ENCODE results near the gene MRPL40.
"Not testable (repeated sequence)": the region's sequence is repeated elsewhere in the genome, so short reads cannot be mapped to it uniquely, and the experiment has no call there.

MRPL40 gene

DNA sequence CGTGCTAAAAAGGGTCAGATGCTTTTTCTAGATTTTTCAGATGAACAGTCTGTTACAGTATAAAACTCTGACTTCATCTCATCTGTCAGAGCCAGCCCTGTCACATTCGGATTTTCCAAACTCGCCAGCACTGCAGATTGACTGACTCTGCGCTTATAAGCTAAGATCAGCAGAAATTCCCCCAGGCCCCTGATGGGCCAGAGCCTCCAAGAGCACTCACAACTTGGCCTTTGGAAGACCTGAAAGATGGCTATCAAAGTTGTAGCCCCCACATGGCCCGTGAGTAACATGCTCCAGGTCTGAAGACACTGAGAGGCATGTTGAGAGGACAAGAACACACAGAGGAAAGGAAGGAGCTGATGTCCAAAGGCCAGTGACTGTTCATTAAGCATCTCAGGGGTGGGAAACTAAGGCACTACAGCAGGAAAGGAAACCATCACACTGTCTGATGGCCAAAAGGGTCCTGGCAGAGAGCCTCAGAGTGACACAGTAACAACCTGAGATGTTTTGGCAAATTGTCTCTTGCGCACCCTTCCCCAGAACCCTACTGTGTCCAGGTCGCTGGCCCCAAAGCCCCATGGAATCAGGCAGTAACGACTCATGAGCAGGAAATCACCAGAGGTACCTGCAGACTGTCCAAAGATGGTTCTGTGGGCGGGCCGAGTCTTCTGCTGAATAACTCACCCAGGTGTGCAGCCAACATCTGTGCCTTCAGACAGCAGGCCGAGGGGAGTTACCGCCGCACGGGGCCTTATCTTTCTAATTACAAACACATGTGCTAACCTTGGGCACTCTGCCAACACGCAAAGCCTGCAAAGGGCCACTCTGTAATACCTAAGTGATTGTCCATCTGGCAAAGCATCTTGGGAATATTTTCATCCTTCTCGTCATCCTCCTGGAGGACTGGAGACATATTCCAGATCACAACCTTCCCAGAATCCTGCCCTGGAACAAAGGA lies 24.4 kb upstream of the MRPL40 start:
- no peak for DNase-seq

DNA sequence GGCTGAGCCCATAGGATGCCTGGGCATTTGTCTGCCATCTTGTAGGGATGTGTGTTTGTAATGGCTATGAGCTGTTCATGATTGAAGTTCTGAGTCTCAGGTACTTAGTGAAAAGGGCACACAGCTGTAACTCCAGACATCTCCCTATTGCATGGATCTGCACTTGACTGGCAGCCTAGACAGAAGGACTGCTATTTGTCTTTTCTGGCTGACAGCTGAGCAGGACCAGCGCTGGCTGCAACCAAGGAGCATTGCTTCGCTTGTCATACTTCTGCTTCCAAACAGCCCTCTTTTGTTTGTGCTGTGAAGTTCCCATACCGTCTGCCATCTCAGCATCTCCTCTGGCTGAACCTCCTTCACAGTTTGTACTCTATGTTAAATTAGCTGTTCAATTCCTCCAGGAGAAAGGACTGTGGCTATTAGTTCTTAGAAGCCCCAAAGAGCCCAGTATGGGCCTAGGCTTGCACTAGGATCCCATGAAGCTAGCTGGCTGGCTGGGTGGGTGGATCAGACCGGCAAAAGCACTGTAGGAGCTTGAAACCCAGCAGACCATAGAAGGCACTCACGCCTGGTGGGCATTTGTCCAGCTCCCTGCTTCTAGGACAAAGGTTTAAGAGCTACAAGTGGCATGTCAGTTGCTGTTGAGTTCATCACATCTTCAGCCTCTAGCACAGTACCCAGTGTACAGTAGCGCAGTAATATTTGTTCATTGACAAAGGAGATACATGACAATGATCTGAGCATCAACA lies 21.2 kb upstream of the MRPL40 start:
- no peak for DNase-seq

DNA sequence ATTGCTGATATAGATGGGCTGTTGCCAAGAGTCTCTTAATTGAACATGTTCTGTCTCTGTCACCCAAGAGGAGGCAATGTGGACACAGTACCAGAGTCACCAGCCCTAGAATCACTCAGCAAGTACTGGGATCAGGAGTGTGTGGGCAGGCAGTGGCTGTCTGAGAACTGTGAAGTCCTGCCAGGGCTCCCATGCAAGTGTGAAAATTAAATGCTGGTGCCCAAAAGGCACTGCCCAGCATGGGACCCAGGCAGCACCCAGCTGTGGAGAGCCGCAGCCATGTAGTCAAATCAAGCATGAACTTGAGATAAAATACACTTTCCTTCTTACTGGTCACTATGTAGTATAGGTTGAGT lies 20.7 kb upstream of the MRPL40 start:
- DNase-seq, result no peak

DNA sequence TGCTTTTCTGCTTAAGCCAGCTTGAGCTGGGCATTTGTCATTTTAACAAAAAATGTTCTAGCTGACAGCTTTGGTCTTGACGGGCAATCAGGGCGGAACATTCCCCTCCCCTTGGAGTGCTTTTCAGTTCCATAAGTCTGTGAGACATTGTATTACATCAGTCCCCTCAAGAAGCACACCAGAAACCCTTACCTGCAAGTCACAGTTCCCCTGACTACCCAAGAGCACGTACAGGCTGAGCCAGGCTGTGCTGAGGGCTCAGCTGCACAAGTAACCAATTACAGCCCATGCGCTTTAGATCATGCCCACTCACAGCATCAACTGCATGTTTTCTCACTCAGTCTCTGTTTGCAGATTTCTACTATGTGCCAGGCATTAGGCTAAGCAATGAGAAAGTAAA lies 19.9 kb upstream of the MRPL40 start:
- no peak for DNase-seq

DNA sequence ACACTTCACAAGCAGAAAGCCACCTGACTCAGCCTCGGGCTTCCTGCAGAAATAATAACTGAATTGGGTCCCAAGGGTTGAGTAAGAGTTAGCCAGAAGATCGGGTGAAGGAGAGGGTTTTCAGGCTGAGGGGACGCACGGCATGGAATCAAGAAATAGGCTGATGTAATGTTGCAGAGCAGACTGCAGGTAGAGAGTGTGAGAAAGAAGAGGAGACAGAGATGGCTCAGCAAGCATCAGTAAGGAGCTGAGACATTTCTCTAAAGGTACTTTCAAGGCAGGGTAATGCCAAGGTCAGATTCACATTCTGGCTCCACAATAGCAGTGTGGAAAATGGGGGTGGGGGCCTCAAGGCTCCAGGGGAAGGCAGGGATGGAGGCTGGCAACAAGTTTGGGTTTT lies 19.4 kb upstream of the MRPL40 start:
- DNase-seq, result no peak

DNA sequence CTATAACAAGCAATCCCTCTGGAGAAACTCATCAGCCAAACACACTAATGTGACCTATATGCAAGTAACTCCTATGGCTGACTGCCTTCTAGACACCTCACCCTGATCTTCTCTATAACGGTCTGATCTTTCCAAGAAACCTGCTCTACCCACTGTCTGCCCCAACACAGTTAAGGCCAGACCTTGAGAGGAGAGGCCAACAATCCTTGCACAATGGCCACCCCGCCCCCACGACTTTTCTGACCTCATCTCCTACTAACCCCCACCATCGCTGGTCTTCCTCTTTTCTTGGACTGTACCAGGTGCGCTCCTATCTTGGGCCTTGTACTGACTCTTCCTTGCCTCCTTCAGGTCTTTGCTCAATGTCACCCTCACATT lies 13.3 kb upstream of the MRPL40 start:
- DNase-seq, result no peak

DNA sequence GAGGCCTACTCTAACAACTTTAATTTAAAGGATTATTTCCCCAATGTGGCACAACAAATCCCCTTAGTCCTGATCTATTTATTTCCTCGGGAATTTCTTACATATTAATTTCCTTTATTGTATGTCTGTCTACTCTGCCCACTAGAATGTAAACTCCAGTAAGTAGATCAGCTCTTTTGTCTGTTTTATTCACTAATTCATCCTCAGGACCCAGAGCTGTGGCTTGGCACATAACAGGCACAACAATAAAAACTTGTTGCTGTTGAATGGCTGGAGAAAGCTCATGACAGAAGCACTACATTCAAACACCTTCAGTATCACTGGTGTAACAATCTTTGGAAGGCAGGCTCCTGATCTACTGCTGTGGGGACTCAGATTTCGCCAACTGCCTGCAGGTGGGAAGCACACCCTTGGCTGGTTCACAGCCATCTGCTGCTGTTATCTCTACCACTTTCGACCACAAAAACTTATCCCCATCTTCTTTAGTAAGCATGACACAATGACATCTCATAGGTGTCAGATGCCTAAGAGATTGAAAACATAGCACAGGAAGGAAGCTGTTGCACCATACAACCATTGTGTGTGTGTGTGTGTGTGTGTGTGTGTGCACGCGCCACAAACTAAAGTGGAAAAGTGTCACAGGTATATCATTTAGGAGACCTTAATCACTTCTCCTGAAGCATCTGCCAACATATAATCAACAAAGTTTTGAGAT lies 12.7 kb upstream of the MRPL40 start:
- DNase-seq, result no peak

DNA sequence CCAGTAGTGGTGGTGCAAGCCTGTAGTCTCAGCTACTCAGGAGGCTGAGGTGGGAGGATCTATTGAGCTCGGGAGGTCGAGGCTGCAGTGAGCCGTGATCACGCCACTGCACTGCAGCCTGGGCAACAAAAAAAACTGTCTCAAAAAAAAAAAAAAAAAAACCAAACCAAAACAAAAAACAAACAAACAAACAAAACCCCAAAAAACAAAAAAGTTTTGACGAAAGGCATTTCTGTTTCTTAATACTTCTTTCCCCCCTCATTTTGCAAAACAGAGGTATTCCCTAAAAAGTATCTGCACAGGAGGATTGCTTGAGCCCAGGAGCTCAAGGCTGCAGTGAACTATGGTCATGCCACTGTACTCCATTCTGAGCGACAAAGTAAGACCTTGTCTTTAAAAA lies 12.0 kb upstream of the MRPL40 start:
- no peak for DNase-seq

DNA sequence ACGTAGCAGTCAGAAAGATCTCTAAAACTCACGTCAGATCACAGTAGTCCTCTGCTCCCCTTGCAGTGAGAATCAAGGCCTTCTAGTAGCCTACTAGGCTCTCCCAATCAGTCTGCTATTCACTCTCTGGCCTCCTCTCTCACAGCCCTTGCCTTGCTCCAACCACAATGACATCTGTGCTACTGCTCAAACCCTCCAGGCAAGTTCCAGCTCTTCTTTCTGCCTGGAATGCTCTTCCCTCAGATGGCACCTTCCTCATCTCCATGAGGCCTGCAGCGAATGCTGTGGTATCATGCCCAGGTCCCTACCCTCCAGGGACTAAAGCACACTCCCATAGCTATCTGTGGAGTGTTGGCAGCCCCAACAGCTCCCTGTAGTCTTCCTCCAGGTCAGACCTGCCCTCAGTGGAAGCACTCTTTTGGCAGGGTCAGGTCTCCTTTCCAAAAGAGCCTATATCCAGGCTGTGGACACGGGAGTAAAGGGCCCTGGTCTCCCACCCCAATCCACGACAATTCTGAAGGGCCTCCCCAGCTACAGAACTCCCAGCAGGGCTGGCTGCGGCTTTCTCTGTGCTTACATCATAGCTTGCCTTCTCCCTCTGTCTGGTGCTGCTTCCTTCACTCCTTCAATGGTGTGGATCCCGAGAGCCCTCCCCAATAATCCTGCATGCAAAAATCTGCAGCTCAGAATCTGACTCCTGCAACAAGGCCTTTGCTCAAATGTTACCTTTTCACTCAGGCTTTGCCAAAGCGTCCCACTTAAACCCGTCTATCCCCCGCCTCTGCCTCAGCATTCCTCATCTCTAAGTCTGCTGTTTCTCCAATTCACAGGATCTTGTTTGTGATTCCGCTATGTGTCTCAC lies 9.7 kb upstream of the MRPL40 start:
- DNase-seq, result no peak

DNA sequence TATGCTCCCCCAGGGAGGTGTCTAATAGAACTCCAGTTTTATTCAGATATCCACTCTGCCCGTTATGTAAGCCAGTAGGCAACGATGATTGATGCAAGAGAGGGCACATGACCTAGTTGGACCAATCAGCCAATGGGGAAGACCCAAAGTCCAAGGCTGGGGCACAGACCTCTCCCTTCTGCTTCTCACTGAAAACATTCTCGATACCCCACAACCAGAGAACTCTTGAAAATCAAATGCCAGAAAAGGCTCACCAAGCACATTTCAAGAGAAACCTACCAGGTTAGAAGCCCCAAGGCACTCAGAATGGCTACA lies 8.2 kb upstream of the MRPL40 start:
- no peak for DNase-seq

DNA sequence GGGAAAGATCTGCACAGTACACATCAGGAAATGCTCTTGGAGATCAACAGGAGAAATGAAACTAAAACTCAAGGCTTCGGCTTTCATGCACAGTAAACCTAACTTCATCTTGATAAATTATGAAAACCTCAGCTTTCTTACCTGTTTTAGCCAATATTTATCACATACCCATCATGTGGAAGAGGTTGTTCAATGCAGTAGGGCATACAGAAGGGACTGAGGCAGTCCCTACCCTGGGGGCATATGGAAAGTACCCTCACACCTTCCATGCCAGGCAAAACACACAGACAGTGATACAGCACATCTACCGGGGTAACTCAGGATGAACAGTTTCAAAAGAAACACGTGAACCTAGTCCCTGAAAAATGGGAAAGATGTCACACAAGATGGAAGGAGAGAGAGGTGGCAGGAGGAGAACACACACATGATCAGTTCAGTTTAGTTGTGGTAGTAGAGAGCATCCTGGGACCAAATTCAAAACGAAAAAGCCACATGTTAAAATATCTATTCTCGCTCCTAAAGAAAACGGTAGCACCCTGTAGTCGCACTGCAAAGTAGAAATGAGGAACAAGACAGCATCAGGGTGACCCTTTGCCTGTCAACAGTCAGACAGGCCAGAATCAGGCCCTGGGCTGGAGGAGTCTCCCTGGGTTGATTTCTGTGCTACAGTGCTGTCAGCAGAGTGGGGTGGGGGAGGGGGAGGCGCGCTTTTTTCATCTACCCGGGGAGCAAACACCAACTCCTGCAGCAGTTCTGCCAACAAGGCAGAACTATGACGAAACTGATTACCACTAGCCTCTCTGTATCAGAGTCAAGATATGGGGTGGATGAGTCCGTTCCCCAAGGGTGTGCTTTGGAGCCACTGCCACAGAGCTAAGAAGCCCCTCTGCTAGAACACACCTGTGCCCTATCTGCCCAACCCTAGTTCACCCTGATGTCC lies 2.1 kb upstream of the MRPL40 start:
- no peak for DNase-seq

DNA sequence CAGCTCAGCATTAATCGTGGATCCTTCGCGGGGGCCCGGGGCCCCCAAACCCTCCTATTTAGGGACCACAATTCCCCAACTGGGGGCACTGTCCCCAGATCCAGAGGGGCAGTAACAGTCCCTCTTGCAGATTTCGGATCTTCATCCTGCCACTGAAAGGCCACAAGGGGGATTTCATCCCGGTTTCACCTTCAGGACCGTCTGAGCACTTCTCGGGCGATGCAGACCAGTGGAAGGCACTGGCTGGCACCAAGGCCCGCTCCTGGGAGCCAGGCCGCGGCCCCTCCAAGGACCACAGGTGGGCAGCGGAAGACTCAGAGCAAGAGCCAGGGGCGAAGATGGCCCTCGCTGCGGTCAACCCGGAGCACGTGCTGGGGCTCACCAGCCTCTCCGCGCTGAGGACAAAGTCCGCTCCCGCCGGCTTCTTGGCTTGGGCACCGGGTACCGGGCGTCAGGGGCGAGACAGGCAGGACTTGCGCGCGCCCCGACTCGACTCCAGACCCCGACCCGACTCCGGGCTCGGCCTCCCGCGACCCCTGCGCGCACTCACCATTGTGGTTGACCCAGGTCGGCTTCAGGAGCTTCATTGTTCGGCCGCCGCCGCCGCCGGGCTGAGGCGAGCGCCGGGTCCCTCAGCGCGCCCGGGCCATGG lies 1.3 kb upstream of the MRPL40 start:
- DNase-seq, result peak; percentile 55

DNA sequence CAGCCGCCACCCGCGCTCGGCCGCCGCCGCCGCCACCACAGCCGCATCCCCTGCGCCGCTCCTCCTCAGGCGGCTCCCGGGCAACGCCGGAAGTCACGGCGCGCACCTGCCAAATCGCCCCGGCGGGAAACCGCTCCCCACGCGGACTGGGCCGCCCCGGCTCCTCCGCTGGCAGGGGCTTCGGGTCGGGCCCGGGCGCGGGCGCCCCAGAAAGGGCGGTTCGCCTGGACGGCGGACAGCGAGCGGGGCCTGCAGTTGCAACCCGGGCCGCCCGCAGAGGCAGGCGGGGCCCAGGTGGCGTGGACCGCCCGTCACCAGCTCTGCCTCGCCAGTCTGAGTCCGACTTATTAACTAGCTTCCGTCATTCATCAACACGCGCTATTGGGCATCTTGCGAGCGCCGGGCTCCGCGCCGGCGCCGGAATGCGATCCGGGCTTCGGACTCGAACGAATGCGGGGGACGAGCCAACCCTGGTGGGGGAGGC lies 654 bp upstream of the MRPL40 start, which contains the start of gene HIRA:
Gene HIRA, minus strand, starts transcription at position 85 of the 484 bp plus-strand sequence. CDS start 257 bp downstream, outside the sequence.
- DNase-seq, result peak; percentile 91

DNA sequence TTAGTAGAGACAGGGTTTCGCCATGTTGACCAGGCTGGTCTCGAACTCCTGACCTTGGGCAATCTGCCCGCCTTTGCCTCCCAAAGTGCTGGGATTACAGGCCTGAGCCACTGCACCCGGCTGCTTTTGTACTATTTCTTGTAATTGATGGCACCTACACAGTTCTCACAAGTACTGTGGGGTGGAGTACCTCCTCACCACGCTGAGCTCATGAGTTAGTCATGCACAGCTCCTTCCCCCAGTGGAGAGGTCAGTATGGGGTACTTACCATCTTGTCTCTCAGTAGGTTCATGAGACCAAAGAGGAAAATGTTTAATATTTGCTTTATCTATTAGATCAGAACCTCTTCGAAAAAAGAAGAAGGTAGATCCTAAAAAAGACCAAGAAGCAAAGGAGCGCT lies 2.1 kb downstream of the MRPL40 start:
- no peak for DNase-seq

DNA sequence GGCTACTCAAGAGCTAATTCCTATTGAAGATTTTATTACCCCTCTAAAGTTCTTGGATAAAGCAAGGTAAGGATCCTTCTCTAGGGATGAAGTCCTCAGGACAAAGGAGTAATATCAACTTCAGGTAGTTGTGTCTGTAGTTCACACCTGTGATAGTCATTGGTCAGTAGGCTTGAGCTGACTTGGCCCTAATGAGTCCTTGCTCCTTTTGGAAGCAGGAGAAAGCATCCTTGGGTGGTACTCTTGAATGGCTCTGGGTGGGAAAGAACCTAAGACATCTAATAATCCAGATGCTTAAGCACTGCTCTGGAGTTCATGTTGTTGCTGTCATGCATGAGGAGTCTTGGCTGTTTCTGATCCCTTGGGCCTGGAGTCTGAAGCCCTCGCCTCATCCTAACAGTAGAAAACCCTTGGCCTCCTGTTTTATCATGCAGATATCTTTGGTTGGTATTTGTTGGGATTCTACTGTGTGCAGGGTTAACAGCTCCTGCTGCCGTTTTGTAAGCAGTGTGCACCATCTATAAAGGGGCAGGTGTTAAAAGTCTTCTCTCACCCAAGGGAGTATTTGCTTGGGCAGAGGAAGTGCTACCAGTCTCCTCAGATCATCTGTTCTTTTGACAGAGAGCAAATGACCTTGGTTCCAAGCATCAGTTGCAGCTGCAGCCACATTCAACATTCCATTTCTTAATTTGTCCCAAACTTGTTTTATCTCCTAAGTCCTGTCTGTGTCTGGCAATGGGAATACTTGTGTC lies 2.7 kb downstream of the MRPL40 start:
- no peak for DNase-seq

DNA sequence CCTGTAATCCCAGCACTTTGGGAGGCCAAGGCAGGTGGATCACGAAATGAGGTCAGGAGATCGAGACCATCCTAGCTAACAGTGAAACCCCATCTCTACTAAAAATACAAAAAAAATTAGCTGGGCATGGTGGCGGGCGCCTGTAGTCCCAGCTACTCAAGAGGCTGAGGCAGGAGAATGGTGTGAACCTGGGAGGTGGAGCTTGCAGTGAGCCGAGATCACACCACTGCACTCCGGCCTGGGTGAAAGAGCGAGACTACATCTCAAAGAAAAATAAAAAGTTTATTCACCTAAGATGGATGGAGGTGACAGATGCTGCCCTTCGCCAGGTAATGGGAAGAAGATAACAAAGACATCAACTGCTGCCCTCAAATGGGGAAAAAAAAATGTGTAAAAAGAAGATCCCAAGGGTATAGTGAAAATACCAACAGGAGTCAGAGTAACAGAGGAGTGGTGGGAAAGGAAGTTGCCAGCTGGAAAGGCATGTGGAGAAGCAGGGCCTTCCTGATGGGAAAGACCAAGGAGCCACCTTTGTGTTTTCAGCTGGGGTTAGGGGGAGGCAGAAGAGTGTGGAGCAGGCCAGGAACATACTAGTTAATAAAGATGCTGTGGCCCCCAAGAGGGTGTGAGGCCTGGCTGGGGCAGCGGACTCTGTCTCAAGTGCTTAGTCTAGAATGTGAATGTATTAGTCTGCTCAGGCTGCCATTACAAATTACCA lies 4.3 kb downstream of the MRPL40 start:
- DNase-seq, result not testable (repeated sequence)

DNA sequence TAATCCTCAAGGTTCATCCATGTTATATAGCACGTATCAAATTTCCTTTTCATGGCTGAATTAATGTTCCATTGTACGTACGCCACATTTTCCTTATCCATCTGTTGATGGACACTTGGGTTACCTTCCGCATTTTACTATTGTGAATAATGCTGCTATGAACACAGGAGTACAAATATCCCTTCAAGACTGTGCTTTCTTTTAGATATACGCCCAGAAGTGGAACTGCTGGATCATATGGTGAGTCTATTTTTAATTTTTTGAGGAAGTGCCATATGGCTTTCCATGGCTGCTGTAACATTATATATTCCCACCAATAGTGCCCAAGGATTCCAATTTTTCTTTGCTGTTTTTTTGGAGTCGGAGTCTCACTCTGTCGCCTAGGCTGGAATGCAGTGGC lies 6.0 kb downstream of the MRPL40 start:
- no peak for DNase-seq

DNA sequence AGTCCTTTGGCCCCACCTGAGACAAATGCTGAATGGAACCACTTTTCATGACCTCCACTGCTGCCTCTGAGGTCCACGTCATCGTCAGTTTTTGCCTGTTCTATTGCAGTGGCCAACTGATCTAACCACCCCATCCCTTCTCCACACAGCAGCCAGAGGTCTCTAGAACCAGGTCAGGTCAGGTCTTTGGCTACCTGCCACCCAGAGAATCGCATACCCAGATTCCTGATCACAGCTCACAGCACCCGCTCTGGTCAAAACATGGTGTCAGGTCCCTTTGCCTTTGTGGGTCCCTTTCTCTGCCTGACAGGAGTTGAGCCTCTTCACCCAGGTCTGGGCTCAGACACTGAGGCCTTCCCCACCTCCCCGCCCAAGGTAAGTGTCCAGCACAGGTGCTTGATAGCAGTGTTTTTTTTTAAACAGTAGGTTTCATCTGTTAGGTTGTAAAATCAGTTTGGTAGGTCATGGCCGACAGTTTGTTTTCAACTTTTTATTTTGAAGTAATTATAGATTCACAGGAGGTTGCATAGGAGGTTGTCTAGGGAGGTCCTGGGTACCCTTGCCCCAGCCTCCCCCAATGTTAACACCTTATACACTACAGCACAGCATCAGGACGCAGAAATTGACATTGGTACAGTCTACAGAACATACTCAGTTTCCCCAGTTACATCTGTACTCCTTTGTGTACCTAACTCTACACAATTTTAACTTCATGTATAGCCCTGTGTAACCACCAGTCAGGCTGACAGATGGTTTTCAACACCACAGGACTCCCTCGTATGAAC lies 8.3 kb downstream of the MRPL40 start:
- no peak for DNase-seq

Data from right forelimb (tissue), 1 donor.